ENCODE measurements around the gene ZBTB1. TPM values are rescaled to one million over a fixed set of nuclear protein-coding genes. Genes with fewer than 3 reads are reported as not detected.

ZBTB1 gene
- total and polyA plus RNA-seq, 10 donors = 25.4 to 84.2 (median 57.5) TPM

GRCh38 chr14:64478634-64479250 is 25.8 kb upstream of the ZBTB1 start:
- Histone ChIP-seq H3K36me3 (peaks cover 0 to 45% (median 2%) of the 10 kb centered on the region in 6 donors), H3K4me3 (no peak overlapping the region), H3K27me3 (replicated peaks in 1 of 7) (no peaks in the 10 kb centered on the region), H3K27ac (no peak overlapping the region), H3K9me3 (no peaks in the 10 kb centered on the region), H3K4me1 (peaks cover 0 to 4% (median 0%) of the 10 kb centered on the region in 6 donors)
- no peak for DNase-seq
- no peak for TF ChIP-seq POLR2AphosphoS5 (IDR thresholded peaks at IDR 0.05)
- TF ChIP-seq, protein P1, sequence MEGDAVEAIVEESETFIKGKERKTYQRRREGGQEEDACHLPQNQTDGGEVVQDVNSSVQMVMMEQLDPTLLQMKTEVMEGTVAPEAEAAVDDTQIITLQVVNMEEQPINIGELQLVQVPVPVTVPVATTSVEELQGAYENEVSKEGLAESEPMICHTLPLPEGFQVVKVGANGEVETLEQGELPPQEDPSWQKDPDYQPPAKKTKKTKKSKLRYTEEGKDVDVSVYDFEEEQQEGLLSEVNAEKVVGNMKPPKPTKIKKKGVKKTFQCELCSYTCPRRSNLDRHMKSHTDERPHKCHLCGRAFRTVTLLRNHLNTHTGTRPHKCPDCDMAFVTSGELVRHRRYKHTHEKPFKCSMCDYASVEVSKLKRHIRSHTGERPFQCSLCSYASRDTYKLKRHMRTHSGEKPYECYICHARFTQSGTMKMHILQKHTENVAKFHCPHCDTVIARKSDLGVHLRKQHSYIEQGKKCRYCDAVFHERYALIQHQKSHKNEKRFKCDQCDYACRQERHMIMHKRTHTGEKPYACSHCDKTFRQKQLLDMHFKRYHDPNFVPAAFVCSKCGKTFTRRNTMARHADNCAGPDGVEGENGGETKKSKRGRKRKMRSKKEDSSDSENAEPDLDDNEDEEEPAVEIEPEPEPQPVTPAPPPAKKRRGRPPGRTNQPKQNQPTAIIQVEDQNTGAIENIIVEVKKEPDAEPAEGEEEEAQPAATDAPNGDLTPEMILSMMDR (IDR thresholded peaks at IDR 0.05 in 8 of 11, conservative IDR thresholded peaks at IDR 0.05 in 3 of 11) = peak in 9 of 11 experiments; percentile 8 to 58 (median 46)
- intact Hi-C loops (cut with DNase I; ENCODE audit: low total_unique reads) = loop anchor here (5.0 to 10.0 kb wide), 2 partner anchors 46 to 134 kb away; no protein-coding TSS in a partner anchor

DNA sequence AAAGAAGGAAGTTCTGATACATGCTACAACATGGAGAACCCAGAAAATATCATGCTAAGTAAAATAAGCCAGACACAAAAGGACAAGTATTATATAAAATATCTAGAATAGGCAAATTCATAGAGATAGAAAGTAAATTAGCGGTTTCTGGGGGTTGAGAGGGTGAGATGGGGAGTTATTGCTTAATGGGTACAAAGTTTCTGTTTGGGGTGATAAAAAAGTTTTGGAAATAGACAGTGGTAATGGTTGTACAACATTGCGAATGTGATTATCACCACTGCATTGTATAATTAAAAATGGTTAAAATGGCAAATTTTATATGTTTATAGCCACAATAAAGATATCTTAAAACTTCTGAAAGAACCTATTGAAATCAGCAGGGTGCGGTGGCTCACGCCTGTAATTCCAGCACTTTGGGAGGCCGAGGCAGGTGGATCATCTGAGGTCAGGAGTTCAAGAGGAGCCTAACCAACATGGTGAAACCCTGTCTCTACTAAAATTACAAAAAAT is 15.9 kb upstream of the ZBTB1 start:
- no peak for TF ChIP-seq POLR2AphosphoS5 (IDR thresholded peaks at IDR 0.05)
- TF ChIP-seq POLR2A (IDR thresholded peaks at IDR 0.05) = no peak
- TF ChIP-seq, protein P1 (IDR thresholded peaks at IDR 0.05 in 8 of 11, conservative IDR thresholded peaks at IDR 0.05 in 3 of 11) = no peak
- no peak overlapping the region for H3K27ac ChIP-seq
- 77 to 99% (median 88%) methylated on average over 5 of the region's 5 CpGs for WGBS, 5 donors
- H3K9me3 ChIP-seq = no peaks in the 10 kb centered on the region
- peaks cover 0 to 17% (median 0%) of the 10 kb centered on the region in 6 donors for H3K4me1 ChIP-seq
- peaks cover 0 to 92% (median 35%) of the 10 kb centered on the region in 6 donors for H3K36me3 ChIP-seq
- no peaks in the 10 kb centered on the region for H3K27me3 ChIP-seq (replicated peaks in 1 of 7)
- DNase-seq = no peak
- intact Hi-C loops (cut with DNase I; ENCODE audit: low total_unique reads) = no loop called here
- H3K4me3 ChIP-seq = no peak overlapping the region

DNA sequence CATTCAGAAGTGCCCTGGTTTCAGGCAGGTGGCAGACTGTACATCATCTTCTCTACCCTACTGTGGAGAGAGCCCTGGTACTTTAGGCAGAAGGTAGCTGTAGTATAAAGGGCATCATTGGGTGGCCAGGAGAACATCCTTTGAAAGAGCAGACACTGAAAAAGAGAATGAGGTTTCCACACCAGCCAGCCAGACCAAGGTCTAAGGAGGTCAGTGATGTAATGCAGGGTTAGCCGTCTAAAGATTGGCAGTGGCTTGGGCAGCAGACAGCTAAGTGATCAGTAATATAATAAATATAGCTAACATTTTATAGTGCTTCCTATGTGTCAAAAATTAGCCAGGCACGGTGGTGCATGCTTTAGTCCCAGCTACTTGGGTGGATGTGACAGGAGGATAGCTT is 12.9 kb upstream of the ZBTB1 start:
- H3K4me1 ChIP-seq = peaks cover 0 to 28% (median under 1%) of the 10 kb centered on the region in 6 donors
- no peak for DNase-seq
- no peak overlapping the region for H3K4me3 ChIP-seq
- H3K9me3 ChIP-seq = no peaks in the 10 kb centered on the region
- H3K27me3 ChIP-seq (replicated peaks in 1 of 7) = no peaks in the 10 kb centered on the region
- no peak overlapping the region for H3K27ac ChIP-seq
- TF ChIP-seq POLR2A (IDR thresholded peaks at IDR 0.05) (no peak), POLR2AphosphoS5 (IDR thresholded peaks at IDR 0.05) (no peak)
- TF ChIP-seq, protein P1 (IDR thresholded peaks at IDR 0.05 in 8 of 11, conservative IDR thresholded peaks at IDR 0.05 in 3 of 11) = no peak
- 79 to 90% (median 83%) methylated on average over 2 of the region's 2 CpGs for WGBS, 5 donors
- intact Hi-C loops (cut with DNase I; ENCODE audit: low total_unique reads) = no loop called here
- H3K36me3 ChIP-seq = peaks cover 0 to 86% (median 27%) of the 10 kb centered on the region in 6 donors

- DNase-seq = no peak
- 89 to 97% (median 94%) methylated on average over 3 of the region's 3 CpGs for WGBS, 5 donors
- Histone ChIP-seq H3K4me1 (peaks cover 0 to 38% (median 5%) of the 10 kb centered on the region in 6 donors), H3K36me3 (peaks cover 0 to 79% (median 15%) of the 10 kb centered on the region in 6 donors), H3K27ac (no peak overlapping the region), H3K4me3 (no peak overlapping the region), H3K9me3 (no peaks in the 10 kb centered on the region), H3K27me3 (replicated peaks in 1 of 7) (no peaks in the 10 kb centered on the region)
- TF ChIP-seq, protein P1 (IDR thresholded peaks at IDR 0.05 in 8 of 11, conservative IDR thresholded peaks at IDR 0.05 in 3 of 11) = no peak
- no peak for TF ChIP-seq POLR2AphosphoS5 (IDR thresholded peaks at IDR 0.05)
- no peak for TF ChIP-seq POLR2A (IDR thresholded peaks at IDR 0.05)
- intact Hi-C loops (cut with DNase I; ENCODE audit: low total_unique reads) = no loop called here
Measured at GRCh38 chr14:64493455-64493854, 11.1 kb upstream of the ZBTB1 start.
